Hematopoietic multipotent progenitor cell treated with erythropoietin and hydrocortisone succinate and interleukin-3 and kit ligand, for 15 days (in vitro differentiated cells): ENCODE results near the gene GPR55.

Experiments used
- DNase-seq: peaks from one replicate; pipeline ENCODE4 v3.0.0-alpha.2; 2015; ENCODE audit warnings: low spot score

GPR55 gene

GRCh38 chr2:230879271-230879882 lies 45.7 kb downstream of the GPR55 start:
- no peak for DNase-seq

DNA sequence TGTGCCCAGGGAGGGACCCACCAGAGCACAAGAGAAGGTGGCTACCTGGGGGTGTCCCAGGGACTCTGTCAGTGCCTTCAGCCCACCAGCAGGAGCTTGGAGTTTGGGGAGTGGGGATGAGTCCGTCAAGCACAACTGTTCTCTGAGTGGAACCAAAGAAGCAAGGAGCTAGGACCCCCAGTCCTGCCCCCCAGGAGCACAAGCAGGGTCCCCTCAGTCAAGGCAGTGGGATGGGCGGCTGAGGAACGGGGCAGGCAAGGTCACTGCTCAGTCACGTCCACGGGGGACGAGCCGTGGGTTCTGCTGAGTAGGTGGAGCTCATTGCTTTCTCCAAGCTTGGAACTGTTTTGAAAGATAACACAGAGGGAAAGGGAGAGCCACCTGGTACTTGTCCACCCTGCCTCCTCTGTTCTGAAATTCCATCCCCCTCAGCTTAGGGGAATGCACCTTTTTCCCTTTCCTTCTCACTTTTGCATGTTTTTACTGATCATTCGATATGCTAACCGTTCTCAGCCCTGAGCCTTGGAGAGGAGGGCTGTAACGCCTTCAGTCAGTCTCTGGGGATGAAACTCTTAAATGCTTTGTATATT lies 46.3 kb downstream of the GPR55 start:
- no peak for DNase-seq

DNA sequence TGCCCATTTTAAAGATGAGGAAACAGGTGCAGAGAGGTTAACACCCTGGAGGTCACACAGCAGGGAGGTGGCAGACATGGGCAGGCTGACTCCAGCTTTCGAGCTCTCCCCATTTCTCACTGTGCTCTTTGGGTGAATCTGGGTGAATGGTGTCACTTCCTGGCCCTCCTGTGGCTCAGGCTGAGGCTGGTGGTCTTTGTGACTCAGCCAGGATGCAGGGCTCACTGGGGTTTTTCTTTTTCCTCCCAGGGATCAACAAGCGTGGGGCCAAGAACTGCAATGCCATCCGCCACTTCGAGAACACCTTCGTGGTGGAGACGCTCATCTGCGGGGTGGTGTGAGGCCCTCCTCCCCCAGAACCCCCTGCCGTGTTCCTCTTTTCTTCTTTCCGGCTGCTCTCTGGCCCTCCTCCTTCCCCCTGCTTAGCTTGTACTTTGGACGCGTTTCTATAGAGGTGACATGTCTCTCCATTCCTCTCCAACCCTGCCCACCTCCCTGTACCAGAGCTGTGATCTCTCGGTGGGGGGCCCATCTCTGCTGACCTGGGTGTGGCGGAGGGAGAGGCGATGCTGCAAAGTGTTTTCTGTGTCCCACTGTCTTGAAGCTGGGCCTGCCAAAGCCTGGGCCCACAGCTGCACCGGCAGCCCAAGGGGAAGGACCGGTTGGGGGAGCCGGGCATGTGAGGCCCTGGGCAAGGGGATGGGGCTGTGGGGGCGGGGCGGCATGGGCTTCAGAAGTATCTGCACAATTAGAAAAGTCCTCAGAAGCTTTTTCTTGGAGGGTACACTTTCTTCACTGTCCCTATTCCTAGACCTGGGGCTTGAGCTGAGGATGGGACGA lies 47.1 kb downstream of the GPR55 start:
- no peak for DNase-seq

DNA sequence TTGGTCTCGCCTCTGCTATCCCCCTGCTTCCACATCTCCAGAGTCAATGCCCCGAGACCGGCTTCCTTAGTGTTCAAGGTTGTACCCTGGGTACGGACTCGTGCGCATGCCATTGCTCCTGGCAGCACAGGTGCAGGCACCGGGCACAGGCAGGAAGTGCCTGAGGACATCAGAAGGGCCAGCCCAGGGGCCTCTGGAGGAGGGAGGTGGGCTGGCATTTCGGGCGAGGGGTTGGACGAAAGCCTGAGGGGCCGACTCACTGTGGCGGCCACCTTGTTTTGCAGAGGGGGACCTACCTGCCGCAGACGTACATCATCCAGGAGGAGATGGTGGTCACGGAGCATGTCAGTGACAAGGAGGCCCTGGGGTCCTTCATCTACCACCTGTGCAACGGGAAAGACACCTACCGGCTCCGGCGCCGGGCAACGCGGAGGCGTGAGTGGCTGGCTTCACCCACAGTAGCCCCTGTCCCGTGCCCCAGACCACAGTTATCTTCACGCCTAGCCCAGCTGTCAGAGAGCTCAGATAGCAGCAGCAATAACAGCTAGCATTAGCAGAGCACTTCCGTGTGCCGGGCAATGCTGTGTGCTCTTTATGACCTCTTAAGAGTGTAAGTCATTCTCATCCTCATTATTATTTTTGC lies 47.8 kb downstream of the GPR55 start:
- no peak for DNase-seq

DNA sequence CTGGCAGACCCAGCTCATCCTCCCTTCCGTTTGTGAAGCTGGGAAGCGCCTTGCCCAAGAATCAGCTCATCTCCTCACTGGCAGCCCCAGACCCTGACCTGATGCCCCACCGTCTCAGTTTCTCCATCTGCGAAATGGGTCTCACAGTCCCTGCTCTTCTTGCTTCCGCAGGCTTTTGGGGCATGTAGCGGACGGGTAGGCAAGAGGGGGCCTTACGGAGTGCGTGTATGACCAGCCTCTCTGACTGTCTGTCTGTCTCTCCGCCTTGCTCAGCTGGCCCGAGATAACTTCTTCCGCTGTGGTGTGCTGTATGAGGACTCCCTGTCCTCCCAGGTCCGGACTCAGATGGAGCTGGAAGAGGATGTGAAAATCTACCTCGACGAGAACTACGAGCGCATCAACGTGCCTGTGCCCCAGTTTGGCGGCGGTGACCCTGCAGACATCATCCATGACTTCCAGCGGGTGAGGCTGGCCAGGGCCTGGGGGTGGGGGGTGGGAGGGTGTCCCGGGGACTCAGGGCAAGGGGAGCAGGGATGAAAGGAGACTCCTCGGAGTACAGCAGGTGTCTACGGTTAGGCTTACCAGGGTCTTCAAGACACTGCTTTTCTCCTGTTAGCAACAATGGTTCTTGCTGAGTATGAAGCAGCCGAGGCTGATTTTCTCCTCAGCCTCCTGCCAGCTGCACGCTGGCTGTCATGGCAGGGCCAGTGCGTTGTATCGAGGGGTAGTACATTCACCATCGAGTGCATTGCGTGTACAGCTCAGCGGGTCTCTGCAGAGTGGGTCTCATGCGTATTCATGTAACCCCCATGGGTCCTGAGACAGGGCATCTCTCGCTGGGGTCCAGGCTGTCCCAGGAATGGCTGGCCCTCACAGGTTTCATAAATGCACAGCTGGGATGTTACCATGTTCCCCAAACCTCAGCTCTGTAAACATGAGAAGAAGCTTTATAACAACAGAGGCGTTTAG lies 49.4 kb downstream of the GPR55 start:
- DNase-seq = no peak

- DNase-seq = no peak
Measured at GRCh38 chr2:230874876-230875275, 50.2 kb downstream of the GPR55 start.

DNA sequence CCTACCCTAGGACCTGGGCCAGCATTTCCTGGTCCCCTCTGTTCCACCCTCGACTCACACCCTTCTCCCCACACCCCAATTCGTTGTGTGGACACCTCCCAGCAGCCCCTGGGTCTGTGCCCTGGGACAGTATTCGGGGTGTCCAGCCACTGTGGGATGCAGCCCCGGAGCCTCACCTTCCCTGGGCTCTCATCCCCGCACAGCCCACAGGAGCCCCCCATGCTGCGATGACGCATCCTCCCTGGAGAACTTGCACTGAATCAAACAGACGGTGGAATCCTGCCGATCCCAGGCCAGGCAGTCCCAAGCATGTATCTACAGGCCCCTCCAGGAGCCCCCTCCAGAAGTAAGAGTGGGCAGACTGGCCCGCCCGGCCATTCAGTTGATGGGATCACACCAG lies 50.6 kb downstream of the GPR55 start:
- DNase-seq = no peak

- DNase-seq = no peak
Measured at GRCh38 chr2:230873661-230874401, 51.2 kb downstream of the GPR55 start.

DNA sequence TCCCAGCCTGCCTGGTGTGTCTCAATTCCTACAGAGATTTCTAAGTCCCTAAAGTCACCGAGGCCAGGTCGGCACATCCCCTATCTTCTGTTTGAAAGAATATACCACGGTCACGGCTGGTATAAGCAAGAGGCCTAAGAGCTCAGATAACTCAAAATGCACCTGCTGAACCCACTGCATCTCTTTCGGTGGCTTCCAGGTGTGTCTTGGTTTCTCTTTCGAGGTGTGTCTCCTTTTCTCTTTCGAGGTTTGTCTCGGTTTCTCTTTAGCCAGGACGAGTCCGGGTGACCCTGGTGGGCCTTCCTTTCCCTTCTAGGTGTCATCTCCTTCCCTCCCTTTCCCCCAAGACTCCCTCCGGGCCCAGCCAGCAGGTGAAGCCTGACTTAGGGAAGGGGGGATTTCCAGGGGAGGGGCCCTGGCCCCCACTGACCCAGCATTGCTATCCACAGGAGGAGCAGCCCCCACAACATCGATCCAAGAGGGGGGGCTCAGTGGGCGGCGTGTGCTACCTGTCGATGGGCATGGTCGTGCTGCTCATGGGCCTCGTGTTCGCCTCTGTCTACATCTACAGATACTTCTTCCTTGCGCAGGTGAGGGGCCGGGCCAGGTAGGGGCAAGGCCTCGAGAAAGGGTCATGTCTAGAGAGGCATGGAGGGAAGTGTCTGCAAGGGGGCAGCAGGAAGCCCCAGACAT lies 51.9 kb downstream of the GPR55 start:
- no peak for DNase-seq

DNA sequence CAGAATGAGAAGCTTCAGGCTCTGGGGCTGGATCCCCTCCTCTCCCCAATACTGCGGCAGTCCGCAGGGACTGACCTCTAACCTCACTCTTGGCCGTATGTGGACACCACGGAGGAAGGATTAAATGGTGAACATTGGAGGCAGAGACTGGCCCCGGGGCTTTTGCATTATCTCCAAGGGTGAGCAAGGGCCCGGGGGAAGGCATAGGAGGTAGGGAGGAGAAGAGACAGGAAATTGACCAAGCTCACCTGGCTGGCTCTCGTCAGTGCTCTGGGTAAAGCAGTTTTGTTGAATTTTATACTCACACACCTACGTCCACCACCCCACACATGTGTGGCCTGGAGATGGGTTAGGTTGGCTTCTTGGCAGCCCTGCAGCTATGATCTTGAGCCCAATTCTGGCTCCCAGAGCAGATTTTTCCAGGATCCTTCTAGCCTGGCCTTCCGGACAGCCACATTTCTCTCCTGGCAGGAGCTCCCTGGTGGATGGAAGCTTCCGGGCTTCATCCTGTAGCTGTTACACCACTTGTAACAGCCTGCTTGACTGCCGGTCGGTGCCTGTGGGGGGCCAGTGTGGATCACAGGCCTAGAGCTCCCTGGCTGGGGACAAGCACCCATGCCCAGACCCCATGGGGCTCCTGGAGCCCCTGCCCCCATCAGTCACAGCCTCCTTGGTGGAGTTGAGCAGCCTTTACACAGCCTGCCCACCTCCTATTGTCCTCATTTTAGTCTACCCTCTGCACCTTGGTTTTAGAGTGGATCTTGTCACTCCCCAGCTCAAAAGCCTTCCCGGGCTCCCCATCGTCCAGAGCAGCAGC lies 52.7 kb downstream of the GPR55 start:
- DNase-seq = no peak

DNA sequence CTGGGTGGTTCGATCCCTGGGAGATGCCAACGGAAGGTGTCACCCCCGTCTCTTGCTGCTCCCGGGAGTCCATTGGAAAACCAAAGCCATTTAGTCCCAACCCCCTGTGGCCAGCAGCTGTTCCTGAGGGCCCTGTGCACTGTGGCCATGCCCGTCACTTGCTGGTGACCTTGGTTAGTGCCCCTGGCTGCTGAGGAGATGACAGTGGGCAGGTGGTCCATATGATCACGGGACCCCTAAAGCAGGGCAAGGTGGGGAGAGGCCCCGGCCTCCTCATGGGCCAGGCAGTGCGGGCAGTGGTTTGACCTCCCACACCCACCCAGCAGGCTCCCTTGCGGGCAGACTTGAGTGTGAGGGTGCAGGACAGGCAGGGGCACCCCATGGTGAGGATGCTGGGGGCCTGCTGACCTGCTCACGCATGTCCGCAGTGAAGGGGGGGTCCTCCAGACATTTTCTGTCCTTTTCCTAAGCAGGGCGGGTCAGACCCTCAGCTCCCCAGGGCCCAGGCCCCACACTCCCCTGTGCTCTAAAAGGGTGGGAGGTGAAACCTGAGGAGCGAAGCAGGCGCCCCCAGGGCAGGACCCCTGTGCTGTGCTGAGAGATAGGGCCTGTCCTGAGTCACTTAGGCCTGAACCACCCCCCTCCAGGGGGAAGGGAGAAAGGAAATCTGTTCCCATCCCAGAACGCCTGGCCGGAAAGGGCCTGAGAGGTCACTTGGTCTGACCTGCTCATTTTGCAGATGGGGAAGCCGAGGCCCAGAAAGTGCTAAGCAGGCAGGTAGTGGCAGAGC lies 53.5 kb downstream of the GPR55 start:
- no peak for DNase-seq

DNA sequence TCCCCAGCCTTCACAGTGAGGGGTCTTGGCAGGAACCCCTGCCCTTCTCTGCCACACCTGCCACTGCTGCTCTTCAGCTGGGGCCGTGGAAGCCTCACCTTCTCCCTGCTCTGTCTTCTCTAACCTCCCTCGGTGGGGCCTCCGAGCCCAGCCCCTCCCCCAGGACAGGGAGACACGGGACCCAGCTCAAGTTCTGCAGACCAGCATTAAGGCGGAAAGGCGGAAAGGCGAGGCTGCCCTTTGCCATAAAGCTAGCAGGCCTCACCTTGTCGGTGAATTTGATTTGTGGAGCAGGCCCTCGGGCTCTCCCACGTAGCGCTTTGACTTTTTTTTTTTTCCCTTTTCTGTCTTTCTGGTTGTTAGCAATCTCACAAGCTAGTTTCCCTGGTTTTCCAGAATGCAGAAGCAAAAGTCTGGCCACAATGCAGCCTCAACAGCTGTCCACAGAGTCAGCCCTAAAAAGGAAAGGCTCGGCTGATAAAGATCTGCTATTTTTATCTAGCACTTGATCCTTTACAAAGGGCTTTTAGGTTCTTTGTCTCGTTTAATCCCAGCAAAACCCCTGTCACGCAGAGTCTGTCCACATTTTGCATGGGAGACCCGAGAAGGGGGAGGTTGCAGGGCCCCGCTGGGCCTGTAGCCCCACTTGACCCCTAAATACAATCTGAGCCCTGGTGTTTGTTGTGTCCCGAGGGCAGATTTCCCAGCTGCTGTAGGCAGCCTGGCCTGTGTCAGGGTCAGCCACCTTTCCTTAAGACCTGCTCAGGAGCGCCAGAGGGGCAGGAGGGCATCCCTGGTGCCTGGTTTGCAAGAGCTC lies 54.3 kb downstream of the GPR55 start:
- DNase-seq = no peak

DNA sequence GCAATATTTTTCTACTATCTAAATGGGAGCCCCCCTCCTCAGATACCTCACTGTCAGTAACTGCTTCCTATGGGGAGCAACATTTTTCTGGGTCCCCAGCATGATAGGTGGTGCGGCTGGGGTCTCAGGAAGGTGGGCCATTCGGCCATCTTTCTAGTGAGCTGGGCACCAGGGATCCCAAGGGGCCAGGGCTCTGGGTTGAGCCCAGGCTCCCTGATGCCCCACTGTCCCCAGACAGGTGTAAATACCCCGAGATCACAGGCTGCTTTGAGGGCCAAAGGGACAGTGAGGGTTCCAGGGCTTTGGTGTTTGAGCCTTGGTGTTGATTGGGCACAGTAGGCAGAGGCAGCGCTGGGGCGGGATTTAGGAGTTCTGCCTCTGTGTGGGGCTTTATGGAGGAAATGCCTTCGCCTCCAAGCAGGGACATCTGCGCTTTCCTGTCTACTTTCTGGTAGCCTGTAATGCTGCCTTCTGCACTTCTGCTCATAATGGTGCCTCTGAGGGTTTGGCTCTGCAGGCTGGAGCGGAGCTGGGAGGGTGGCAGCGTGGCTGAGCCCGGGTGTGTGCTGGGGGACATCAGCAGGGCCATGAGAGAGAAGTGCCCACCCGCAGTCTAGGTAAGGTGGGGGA lies 55.0 kb downstream of the GPR55 start:
- no peak for DNase-seq

DNA sequence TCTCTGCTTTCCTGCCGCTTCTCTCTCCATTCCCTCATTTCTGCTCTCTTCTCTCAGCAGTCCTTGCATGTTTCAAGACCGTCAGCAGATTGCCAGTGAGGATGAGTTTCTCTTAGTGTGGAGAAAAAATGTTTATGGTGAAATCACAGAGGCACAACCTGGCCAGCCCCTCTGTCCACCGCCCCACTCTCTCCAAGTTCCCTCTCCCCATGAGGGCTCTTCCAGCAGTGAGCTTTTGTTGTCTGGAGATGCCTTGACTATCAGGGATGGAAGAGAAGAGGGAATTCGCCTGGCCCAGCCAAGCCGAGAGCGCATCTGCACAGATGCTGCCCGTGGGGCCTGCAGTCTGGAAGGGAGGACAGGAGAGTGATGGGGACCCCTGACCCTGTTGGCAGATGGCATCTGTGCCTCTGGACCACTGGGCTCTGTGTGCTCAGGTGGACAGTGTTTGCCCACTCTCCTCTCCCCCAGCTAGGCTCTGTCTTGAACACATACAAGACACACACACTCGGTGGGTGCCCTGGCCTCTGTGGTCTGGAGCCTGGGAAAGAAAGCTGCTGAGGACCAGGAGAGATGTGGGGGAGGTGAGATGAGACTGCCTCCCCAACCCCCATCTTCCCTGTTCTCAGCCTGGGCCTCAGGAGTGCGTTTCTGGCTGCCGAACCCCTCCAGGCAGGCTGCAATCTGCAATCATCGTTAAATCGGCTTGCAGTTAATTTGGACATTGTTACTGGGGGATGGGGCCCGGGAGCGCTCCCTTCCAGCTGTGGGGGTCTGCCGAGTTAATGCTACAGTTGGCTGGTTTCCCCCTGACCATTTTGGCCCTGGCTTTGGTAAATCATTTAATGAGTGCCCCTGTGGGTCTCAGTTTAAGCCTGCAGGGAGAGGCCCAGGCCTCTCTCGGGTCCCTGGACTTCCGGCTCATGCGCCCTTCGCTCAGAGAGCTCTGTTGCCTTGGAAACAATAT lies 55.8 kb downstream of the GPR55 start:
- DNase-seq = no peak

DNA sequence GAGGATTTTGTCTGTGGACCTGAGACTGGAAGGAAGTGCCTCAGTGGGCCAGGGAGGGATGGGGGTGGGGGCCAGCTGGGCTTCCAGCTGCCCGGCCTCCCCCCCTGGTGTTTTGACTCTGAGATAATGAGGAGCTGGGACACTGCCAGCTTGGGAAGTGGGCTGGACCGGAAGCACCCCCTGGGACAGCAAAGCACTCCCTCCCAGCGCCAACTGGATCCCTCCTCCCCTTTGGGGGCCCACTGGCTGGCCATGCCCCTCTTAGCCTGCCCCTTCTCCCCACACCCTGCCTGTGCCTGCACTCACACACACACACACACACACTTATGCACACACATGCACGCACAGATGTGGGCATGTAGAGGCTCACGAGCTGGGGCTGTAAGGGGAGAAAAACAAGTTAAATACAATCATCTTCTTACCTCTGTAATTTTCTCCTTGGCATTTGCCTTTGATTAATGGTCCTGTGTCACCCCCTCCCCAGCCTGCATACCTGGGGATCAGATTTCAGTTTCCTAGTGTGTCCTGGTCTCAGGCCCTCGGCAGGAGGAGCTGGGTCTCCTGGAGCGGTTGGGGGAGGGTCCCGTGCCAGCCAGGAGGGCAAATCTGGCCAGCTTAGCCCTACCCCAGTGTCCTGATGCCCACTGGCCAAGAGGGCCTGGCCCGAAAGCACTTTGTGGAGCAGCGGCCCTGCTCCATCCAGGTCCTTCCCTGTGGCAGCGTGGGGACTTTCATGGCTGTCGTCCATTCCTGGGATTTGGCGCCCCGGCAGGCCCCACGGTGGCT lies 56.7 kb downstream of the GPR55 start:
- no peak for DNase-seq
